GM23338 (cell line): ENCODE measurements around the gene SKIC2. TPM values are rescaled to one million over a fixed set of nuclear protein-coding genes. Genes with fewer than 3 reads are reported as not detected.

Experiments used
- ATAC-seq: fragments of 200-7000 bp; cut with Tn5 transposase; 3 replicates; pipeline ENCODE4 v1.9.1; 2020
- DNase-seq: peaks from one replicate; pipeline ENCODE4 v3.0.0-alpha.2; 2015; ENCODE audit warnings: low spot score
- H2AFZ ChIP-seq: fragments of 200-600 bp; sonication (generic); 2 replicates; pipeline ENCODE4 v1.8.0; 2016; ENCODE audit warnings: antibody characterized with exemption, mild to moderate bottlenecking, moderate library complexity
- H3F3A ChIP-seq: fragments of 200-600 bp; sonication (generic); replicated peaks from 2 replicates; pipeline ENCODE4 v1.8.0; 2017; ENCODE audit warnings: antibody characterized with exemption, mixed run types, low read depth
- H3K27ac ChIP-seq: fragments of 200-600 bp; sonication (generic); 2 replicates; pipeline ENCODE4 v1.6.1; 2016; ENCODE audit warnings: low read depth
- H3K27me3 ChIP-seq: fragments of 200-600 bp; sonication (generic); 2 replicates; pipeline ENCODE4 v1.8.0; 2016; ENCODE audit warnings: mild to moderate bottlenecking, mixed run types, moderate library complexity; ENCODE audit not compliant: insufficient read depth
- H3K36me3 ChIP-seq: fragments of 200-600 bp; sonication (generic); 2 replicates; pipeline ENCODE4 v1.8.0; 2016; ENCODE audit warnings: mild to moderate bottlenecking; ENCODE audit not compliant: insufficient read depth
- H3K4me1 ChIP-seq: fragments of 200-600 bp; sonication (generic); 2 replicates; pipeline ENCODE4 v1.8.0; 2016; ENCODE audit warnings: mild to moderate bottlenecking, moderate library complexity; ENCODE audit not compliant: insufficient read depth
- H3K4me2 ChIP-seq: fragments of 200-600 bp; sonication (generic); 2 replicates; pipeline ENCODE4 v1.7.1; 2017; ENCODE audit warnings: mixed run types
- H3K4me3 ChIP-seq: fragments of 200-600 bp; sonication (generic); 2 replicates; pipeline ENCODE4 v1.6.1; 2016; ENCODE audit warnings: mixed run types
- H3K79me2 ChIP-seq: fragments of 200-600 bp; sonication (generic); replicated peaks from 2 replicates; pipeline ENCODE4 v1.8.0; 2017; ENCODE audit warnings: mild to moderate bottlenecking; ENCODE audit not compliant: insufficient read depth
- H3K9me2 ChIP-seq: fragments of 200-600 bp; sonication (generic); 2 replicates; pipeline ENCODE4 v1.8.0; 2017; ENCODE audit not compliant: insufficient read depth
- H4K20me1 ChIP-seq: fragments of 200-600 bp; sonication (generic); replicated peaks from 2 replicates; pipeline ENCODE4 v1.8.0; 2017; ENCODE audit warnings: mild to moderate bottlenecking; ENCODE audit not compliant: insufficient read depth
- H3K27ac Mint-ChIP-seq: 2 replicates; pipeline ENCODE4 v1.8.0; 2020; ENCODE audit warnings: inconsistent platforms, mild to moderate bottlenecking, moderate library complexity, mixed read lengths
- H3K27me3 Mint-ChIP-seq: 3 replicates; pipeline ENCODE4 v1.8.0; 2022; ENCODE audit warnings: low read depth, mild to moderate bottlenecking, moderate library complexity, mixed read lengths, inconsistent platforms; ENCODE audit not compliant: insufficient read depth, poor library complexity
- H3K36me3 Mint-ChIP-seq: 3 replicates; pipeline ENCODE4 v1.8.0; 2021; ENCODE audit warnings: low read depth, mild to moderate bottlenecking, inconsistent platforms, moderate library complexity, mixed read lengths
- H3K4me1 Mint-ChIP-seq: 3 replicates; pipeline ENCODE4 v1.8.0; 2020; ENCODE audit warnings: mild to moderate bottlenecking, inconsistent platforms, mixed read lengths
- H3K4me3 Mint-ChIP-seq: 3 replicates; pipeline ENCODE4 v1.8.0; 2021; ENCODE audit warnings: moderate library complexity, mild to moderate bottlenecking, inconsistent platforms, mixed read lengths
- H3K9me3 Mint-ChIP-seq: 3 replicates; pipeline ENCODE4 v1.8.0; 2020; ENCODE audit warnings: moderate library complexity, mild to moderate bottlenecking, inconsistent platforms, mixed read lengths
- EZH2phosphoT487 ChIP-seq: fragments of 200-600 bp; sonication (generic); IDR thresholded peaks from one replicate; pipeline ENCODE4 v1.8.1; 2018; ENCODE audit warnings: antibody characterized with exemption; ENCODE audit not compliant: unreplicated experiment
- JUNB ChIP-seq: IDR thresholded peaks from one replicate; pipeline ENCODE4 v1.6.1; 2016; ENCODE audit warnings: antibody characterized with exemption; ENCODE audit not compliant: unreplicated experiment
- POLR2AphosphoS5 ChIP-seq: IDR thresholded peaks from 2 replicates; pipeline ENCODE4 v1.6.1; 2016; ENCODE audit warnings: antibody characterized with exemption, low read depth
- ZNF114 ChIP-seq: fragments of 250-450 bp; sonication (Bioruptor Pico); IDR thresholded peaks from 2 replicates; pipeline ENCODE4 v1.5.0; 2020; ENCODE audit warnings: mild to moderate bottlenecking, moderate library complexity
- ZNF462 ChIP-seq: fragments of 250-450 bp; sonication (Bioruptor Pico); IDR thresholded peaks from 2 replicates; pipeline ENCODE4 v1.5.0; 2020; ENCODE audit warnings: mild to moderate bottlenecking, moderate library complexity
- polyA plus RNA-seq: library from polyadenylated mRNA; unstranded; fragments of >200 nt; fragmentation: Nextera tagmentation; extraction: Ambion mirVana; gene quantifications from 2 replicates; pipeline ENCODE4 v1.2.1, GENCODE V29; 2016
- total RNA-seq: library from RNA; depleted of rRNA; stranded (reverse); fragments of >200 nt; shearing (Covaris generic); gene quantifications from 2 replicates; pipeline ENCODE4 v1.2.3, GENCODE V29; 2014

Gene SKIC2
- total and polyA plus RNA-seq, 2 experiments from 2014 or later = 21.6 to 47.2 TPM

DNA sequence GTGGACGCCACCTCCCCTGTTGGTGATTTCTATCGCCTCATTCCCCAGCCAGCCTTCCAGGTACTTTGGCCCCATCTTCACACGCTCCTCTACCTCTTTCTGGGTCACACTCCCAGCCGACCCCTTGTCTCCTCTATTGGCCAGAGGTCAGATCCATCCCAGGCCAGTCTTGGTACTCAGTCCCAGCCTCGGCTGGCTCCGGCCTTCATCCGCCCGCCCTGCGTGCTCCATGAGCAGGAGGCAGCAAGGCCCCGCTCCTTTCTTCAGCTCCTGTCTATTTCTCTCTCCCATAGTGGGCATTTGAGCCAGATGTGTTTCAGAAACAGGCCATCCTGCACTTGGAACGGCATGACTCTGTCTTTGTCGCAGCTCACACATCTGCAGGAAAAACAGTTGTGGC is 2.6 kb downstream of the SKIC2 start:
- H2AFZ ChIP-seq = no peak overlapping the region
- no peaks in the 10 kb centered on the region for H3F3A ChIP-seq
- Mint-ChIP-seq H3K27me3 (peaks cover 2% of the 10 kb centered on the region), H3K9me3 (peaks cover 2% of the 10 kb centered on the region; the same call in 1 of the 3 replicates), H3K4me3 (0 out of 3 replicates have a peak overlapping the region, but pooled peaks have one; percentile 12), H3K4me1 (peaks cover 12% of the 10 kb centered on the region), H3K36me3 (peaks cover 73% of the 10 kb centered on the region), H3K27ac (no peak overlapping the region)
- no peak for TF ChIP-seq ZNF462 (CRISPR knock-in tag)
- no peak for TF ChIP-seq EZH2phosphoT487
- H3K4me2 ChIP-seq = no peak overlapping the region
- H3K27ac ChIP-seq = no peak overlapping the region
- ATAC-seq = no peak
- DNase-seq = no peak
- no peaks in the 10 kb centered on the region for H3K27me3 ChIP-seq
- H3K36me3 ChIP-seq = peaks cover 16% of the 10 kb centered on the region
- H4K20me1 ChIP-seq = no peaks in the 10 kb centered on the region; the same call in 1 of the 2 replicates
- H3K4me3 ChIP-seq = no peak overlapping the region
- H3K9me2 ChIP-seq = no peaks in the 10 kb centered on the region
- peaks cover 28% of the 10 kb centered on the region for H3K79me2 ChIP-seq
- H3K4me1 ChIP-seq = peaks cover 15% of the 10 kb centered on the region; the same call in 1 of the 2 replicates

GRCh38 chr6:31963921-31964320 is 4.9 kb downstream of the SKIC2 start:
- H2AFZ ChIP-seq = no peak overlapping the region
- H3K27ac Mint-ChIP-seq = no peak overlapping the region; the same call in 1 of the 2 replicates
- H3K36me3 ChIP-seq = peaks cover 14% of the 10 kb centered on the region
- 0 out of 2 replicates have a peak, but pooled peaks cover 7% of the 10 kb centered on the region for H3K4me1 ChIP-seq
- no peak for DNase-seq
- no peaks in the 10 kb centered on the region for H3K9me2 ChIP-seq
- no peak overlapping the region for H3K4me2 ChIP-seq
- no peak overlapping the region for H3K27ac ChIP-seq
- H3K27me3 ChIP-seq = no peaks in the 10 kb centered on the region
- H3K9me3 Mint-ChIP-seq = peaks cover 2% of the 10 kb centered on the region; the same call in 1 of the 3 replicates
- peaks cover 76% of the 10 kb centered on the region for H3K36me3 Mint-ChIP-seq
- H3K4me1 Mint-ChIP-seq = peaks cover 5% of the 10 kb centered on the region; the same call in 2 of the 3 replicates
- H3K4me3 Mint-ChIP-seq = no peak overlapping the region
- peaks cover 2% of the 10 kb centered on the region for H3K27me3 Mint-ChIP-seq
- ATAC-seq = no peak
- no peak overlapping the region for H3K4me3 ChIP-seq
- H3F3A ChIP-seq = no peaks in the 10 kb centered on the region
- H3K79me2 ChIP-seq = peaks cover 10% of the 10 kb centered on the region
- H4K20me1 ChIP-seq = no peaks in the 10 kb centered on the region; the same call in 1 of the 2 replicates
- TF ChIP-seq JUNB (no peak), ZNF114 (CRISPR knock-in tag) (no peak), ZNF462 (CRISPR knock-in tag) (no peak), POLR2AphosphoS5 (no peak)
